GM21515 (cell line): ENCODE measurements around the gene VOPP1.
"Not testable (repeated sequence)": the region's sequence is repeated elsewhere in the genome, so short reads cannot be mapped to it uniquely, and the experiment has no call there.

Source experiments
- ATAC-seq: cut with Tn5 transposase; IDR thresholded peaks from one replicate; pipeline ENCODE4 v1.9.1; 2021; ENCODE audit not compliant: unreplicated experiment

The VOPP1 gene, protein sequence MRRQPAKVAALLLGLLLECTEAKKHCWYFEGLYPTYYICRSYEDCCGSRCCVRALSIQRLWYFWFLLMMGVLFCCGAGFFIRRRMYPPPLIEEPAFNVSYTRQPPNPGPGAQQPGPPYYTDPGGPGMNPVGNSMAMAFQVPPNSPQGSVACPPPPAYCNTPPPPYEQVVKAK

DNA sequence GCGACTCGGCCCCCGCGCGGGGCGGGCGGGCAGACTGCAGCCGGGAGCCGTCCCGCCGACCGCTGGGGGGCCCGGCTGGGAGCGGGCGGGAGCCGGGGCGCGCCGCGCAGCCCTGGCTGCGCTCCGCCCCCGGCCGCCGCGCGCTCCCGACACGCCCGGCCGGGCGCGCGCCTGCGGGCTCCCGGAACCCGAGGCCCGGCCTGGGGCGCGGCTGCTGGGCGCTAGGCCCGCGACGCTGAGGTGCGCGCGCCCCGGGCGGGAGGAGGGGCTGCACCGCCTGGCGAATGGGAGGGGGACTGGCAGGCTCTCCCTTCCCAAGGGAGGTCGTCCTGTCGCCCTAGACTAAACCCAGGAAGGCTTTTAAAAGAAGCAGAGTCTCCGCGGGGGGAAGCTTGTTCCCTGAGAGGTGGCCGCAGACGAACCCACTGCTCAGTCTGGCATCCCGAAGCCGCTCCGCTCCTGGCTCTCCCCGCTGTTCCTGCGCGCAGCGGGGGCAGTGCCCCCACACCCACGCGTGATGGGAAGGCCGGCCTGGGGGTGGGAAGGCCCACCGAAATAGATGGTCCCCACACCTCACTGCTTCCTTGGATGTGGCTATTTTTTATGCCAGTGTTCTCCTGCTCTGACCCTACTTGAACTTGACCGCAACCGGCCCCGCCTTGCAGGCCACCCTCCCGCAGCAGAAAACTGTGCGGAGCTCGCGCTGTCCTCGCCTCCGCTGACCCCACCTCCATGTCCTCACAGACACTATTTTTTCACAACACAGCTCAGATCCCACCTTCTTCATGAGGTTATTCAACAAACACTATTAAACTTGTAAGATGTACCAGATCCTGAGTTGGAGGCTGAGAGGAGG is at the start of gene VOPP1:
Gene VOPP1 (minus strand): TSS at position 125 of the 856 bp plus-strand sequence. CDS start 178 bp downstream, outside the sequence.
- peak; percentile 47 for ATAC-seq

DNA sequence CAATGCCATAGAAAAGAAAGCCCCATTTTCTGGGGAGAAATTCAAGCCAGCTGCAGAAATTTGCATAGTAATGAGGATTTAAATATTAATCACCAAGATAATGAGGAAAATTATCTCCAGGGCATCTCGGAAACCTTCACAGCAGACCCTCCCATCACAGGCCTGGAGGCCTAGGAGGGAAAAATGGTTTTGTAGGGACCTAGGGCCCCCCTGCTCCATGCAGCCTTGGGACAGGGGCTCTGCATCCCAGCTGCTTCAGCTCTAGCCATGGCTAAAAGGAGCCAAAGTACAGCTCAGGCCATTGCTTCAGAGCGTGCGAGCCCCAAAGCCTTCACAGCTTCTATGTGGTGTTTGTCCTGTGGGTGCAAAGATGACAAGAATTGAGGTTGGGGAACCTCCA is 46.6 kb upstream of the VOPP1 start:
- no peak for ATAC-seq

DNA sequence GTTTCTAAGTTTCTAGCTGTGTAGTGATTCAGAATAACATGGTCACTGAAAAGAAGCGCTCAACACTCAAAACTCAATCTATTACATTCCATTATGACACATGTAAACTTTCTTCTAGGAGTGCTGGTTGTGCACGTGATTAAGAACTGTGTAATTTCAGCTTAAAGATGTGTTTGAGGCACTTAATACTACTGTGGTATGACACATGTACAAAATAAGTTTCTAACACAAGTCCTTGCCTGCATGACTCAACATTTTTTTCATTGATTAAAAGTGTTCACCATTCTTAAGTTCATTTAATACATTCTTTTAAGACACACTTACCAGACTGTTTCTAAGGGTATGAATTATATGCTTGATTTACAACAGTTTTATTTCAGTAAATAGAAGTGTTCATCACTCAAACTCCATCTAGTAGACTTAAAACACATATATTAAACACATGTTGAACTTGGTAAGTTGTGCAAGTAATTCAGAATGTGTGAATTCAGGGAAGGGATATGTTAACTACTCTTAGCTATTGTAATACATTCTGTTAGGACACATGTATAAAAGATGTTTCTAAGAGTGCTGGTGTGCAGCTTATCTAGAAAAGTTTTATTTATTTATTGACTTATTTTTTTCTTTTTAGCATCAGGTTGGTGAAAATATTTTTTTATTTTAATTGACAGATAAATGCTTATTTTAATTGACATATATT is 42.2 kb upstream of the VOPP1 start:
- ATAC-seq = not testable (repeated sequence)

DNA sequence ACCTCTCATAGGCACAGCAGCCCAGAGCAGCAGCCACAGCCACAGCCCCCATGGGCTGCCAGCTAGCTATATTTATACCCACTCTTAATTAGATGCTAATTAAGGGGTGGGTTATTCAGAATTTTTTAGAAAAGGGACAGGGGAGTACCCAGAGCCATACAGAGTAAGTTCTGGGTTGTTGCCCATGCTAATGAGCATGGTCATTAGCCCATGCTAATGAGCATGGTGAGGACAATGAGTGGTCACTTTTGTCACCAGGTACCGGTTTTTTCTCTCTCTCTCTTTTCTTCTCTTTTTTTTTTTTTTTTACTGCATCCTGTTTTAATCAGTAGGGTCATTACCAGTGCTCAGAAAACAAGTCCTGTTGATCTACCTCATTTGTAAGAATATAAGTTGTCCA is 37.4 kb upstream of the VOPP1 start:
- ATAC-seq = not testable (repeated sequence)

DNA sequence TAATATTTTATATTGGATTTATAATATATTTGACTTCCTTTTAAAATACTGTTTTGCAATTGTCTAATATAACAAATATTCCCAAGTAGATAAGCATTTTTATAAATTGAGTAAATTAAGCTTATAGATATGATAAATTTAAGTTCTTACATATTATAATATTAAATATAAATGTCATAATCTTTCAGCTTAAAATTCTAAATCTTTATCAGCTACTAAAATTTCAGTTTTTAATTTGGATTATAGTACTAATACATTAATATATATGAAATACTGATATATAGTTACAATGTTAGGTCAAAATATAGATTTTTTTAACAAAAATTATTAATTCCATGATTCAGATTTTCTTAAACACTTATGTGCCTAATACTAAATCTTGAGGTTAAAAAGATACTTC is 33.4 kb upstream of the VOPP1 start:
- not testable (repeated sequence) for ATAC-seq

DNA sequence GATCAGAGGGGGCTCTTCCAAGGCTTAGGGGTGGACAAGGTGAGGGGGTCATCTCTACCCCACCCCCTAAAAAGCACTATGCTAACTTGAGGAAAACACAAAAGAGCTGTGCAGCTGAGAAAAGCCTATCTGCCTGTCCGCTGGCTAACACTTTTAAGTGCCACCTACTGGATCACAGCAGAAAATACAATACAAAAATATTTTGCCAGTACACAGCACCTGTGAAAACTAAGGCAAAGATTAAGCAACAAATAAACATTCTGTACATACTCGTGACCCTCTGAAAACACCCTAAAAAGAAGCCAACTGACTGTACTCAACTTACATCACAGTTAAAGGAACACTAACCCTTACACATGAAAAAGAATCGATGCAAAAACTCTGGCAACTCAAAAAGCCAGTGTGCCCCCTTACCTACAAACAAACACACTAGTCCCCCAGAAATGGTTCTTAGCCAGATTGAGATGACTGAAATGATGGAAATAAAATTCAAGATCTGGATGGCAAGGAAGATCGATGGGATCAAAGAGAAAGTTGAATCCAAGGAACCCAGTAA is 25.7 kb upstream of the VOPP1 start:
- peak; percentile 59 for ATAC-seq

DNA sequence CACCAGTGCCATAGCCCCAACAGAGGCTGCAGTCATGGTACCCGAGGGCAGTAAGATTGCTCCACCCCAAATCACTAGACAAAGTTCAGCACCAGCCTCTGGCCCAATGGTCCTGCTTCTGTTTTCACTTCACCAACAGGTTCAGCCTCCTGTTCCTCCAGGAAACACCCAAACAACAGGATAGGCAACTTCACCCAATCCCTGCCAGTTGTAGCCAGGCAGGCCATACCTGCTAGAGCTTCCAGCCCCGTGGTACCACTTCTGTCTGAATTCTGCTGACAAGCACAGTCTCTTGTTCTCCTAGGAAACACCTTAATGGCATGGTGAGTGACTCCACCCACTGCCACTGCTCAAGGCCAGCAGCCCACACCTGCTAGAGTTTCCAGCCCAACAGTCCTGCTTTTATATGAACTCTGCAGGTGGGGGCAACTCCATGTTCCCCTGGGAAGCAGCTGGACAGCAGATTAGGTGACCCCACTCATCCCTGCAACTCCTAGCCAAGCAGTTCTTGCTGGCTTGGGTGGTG is 25.0 kb upstream of the VOPP1 start:
- not testable (repeated sequence) for ATAC-seq

DNA sequence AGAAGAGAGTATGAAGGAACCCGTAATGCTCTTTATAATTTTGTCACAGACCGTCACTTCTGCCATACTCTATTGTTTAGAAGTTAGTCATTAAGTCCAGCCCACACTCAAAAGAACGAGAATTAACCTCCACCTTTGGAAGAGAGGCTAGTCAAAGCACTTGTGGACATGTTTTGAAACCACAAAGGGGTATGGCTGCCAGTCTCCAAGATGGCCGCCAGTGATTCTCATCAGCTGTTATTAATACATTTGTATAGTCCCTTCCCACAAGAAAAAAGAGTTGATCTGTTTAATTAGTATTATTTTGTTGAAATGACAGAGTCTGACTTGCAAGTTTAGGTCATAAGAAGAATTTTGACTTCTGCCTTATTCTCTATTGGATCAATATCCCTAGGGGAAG is 23.2 kb upstream of the VOPP1 start:
- ATAC-seq = no peak

DNA sequence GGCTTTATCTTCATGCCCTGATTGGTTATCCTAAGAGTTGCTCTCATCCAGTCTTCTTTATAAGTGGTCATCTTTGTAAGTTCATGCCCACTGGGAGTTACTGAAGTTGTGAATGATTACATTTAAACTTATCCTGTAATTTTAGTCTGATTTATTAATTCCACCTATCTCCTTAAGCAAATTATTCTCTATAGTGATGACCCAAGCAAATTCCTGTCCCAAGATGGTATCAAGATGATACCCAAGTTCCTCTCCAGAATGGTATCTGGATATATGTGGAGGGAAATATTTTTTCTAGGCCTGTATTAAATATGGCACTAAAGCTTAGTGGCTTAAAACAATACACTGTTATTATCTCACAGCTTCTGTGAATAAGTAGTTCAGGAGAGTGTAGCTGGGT is 22.6 kb upstream of the VOPP1 start:
- ATAC-seq = no peak

DNA sequence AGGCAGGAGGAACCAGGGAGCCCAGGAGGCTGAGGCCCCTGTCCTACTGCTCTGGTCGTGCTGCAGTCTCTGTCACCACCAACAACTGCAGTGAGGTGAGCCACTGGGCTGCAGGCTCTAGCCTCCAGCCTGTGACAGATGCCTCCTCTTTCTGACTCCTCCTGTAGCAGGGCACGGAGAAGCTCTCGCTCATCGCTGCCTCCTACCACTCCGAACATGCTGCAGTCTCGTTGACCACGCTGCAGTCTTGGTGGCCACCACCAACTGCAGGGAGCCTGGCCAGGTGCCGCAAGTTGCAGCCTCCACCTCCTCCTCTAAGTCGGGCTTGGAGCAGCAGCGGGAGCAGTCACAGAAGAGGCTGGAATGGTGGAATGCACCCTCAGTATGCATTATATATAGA is 22.1 kb upstream of the VOPP1 start:
- ATAC-seq = no peak

DNA sequence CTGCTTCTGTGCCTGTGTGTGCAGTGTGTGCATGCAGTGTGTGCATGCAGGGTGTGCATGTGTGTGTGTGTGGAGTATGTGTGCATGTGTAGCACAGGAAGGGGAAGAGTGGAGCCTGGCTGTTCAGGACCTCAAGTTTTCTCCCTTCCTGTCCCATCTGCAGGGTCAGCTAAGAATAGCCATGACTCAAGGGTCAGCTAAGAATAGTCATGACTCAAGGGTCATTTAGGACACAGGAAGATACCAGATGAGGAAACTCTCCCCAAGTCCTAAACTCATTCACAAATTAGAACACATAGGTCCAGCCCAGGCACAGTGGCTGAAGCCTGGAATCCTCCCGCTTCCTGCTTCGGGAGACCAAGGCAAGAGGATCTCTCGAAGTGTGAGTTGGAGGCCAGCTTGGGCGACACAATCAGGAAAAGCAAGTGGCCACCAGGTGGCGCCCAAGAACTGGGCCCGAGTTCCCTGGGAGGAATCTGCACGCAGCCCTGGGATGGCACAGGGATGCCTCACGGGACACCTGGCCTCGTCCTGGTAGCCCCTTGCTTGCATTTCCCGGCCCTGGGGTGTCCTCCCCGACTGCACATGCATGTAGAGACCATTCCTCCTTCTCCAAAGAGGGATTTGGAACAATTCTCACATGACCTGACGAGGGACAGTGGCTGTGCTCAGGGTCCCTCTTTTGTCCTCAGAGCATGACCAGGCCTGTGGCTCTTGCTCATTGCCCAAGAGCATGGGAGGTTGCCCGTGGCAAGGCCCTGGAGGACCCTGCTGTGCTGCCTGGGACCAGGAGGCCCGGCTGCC is 21.4 kb upstream of the VOPP1 start:
- no peak for ATAC-seq

DNA sequence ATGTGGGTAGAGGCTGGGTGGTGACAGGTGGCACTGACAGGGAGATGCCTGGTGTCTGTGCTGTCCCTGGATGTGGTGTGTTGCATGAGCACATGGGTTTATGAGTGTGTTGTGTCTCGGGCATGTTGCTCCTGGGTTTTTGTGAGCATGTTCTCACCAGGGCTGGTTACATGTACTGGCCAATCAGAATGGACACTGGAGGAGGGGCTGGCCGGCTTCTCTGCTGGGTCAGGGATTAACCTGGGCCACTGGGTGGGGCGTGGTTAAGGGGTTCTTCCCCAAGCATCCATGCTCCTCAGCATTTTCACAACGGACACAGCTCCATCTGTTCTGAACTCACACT is 20.8 kb upstream of the VOPP1 start:
- no peak for ATAC-seq

DNA sequence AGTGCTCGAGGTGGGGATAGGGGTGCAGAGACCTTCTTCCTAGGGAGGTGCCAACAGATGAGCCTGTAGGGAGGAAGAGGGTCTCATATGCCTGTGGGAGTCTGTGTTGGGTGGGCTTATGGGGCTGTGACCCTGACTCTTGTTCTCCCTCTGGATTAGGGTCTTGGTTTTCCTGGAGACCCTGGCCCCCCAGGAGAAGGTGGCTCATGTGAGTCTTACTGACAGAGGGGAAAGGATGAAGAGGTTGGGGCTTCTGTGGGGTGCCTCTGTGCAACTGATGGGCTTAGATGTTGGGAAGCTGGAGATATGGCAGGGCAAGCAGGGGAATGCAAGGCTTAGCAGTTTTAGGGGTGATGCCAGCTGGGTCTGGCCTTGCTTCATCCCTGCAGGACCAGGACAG is 20.2 kb upstream of the VOPP1 start:
- ATAC-seq = no peak

DNA sequence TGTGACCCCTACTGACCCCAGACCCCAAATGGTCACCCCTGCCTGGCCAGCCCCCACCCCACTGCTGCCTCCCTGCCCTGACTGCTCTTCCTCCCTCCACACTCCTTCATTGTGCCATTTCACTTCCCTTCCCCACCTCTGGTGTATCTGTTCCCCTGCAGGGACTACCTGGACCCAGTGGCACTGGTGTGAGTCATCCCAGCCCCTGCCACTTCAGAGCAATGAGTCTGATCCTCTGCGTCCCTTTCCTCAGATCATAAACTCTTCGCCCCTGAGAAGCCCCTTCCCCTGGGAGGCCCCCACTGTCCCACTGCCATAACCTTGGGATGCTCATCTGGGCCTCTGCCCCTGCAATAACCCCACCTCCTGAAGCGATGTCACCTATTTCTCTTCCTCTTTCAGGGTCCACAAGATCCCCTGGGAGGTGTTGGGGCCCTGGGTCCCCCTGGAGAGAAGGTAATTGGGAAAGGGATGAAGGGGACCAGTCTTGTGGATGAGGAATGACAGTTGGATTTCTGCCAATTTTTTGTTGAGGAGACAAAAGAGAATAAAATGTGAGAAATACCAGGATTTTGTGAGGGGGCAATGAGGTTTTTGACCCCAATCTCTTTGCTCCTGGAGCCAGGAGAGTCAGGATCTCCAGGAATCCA is 19.1 kb upstream of the VOPP1 start:
- ATAC-seq = no peak

DNA sequence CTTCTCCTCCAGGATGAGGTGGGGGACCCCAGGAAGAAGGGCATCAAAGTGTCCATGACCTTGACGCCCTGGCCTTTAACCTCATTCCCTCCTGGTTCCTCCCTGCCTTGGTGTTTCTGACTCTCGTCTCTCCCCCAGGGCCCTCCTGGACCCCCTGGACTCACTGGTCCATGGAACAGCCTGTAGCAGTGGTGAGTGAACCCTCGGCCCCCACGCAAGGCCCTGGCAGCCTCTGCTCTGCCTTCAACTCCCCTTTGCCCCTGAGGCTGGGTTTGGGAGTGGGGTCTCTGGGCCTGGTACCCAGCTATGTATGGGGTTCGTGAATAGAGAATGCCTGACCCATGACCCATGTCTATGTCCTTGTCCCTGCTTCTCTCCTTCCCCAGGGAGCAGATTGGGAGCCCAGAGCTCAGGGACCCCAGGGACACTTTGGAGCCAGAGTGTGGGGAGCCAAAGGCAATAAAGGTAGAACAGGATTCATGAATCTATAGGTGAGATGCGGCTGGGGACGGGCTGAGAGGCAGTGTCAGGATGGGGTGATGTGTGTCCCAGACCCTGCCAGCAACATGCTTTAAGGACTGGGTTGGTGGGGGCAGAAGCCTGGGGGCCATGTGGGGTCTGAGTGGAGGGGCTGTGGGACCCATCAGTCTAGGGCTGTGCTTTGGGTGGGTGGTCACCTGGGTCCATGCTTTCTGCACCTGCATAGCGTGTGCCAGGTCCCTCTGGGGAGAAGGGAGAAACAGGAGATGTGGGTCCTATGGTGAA is 18.4 kb upstream of the VOPP1 start:
- no peak for ATAC-seq

DNA sequence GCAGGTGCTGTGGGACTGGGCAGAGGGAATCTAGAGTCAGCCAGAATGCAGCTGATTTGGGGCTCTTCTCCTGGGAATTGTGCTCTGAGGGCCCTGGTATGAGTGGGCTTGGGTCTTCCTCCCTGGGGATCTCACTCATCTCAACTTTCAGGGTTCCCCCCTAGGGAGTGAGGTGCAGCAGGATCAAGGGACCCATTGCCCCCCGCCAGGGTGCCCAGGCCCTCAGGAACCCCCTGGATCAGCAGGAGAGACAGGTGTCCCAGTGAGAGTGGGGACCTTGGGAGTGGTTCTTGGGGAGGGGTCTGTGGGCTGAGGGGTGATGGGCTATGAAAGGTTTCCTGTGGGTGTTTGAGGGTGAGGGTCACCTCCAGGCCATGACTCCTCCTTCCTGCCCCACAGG is 17.6 kb upstream of the VOPP1 start:
- ATAC-seq = no peak

DNA sequence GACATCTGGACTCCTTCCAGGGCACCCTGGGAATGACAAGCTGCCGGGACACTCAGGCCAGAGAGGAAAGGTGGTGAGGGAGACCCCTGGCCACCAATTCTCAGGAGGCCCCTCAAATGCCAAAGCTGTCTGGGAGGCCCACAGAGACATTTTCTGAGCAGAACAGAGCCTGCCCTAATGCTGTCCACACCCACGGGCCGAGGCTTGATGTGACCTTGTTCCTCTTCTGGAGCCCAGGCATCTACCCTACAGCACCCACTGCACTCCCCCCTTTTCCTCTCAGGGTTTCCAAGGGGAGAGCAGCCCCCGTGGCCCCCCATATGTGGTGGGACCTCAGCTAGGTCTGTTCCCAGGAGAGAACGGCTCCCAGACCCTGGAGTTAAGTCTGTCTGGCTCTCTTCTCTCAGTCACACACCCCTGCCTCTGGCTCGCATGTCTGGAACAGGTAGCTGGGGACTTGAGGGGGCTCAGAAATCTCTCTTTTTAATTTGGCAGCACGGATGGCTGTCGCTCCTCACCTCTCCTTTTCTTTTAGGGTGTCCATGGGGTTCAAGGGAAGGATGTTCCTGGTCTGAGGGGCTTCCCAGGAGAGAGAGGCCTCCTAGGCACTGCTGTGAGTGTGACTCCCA is 16.8 kb upstream of the VOPP1 start:
- no peak for ATAC-seq

DNA sequence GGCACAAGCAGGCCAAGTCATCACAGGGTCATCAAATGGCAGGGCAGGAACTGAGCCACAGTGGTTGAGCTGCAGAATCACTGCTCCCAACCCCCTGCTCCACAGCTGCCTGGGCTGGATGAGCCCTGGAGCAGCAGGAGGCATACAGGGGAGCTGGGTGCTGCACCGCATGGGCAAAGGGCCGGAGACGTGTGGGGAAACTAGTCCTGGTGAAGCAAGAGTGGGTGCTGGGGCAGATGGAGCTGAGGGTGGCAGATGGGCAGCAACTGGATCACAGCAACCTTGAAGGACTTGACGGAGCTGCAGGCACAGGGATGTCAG is 16.0 kb upstream of the VOPP1 start:
- no peak for ATAC-seq

DNA sequence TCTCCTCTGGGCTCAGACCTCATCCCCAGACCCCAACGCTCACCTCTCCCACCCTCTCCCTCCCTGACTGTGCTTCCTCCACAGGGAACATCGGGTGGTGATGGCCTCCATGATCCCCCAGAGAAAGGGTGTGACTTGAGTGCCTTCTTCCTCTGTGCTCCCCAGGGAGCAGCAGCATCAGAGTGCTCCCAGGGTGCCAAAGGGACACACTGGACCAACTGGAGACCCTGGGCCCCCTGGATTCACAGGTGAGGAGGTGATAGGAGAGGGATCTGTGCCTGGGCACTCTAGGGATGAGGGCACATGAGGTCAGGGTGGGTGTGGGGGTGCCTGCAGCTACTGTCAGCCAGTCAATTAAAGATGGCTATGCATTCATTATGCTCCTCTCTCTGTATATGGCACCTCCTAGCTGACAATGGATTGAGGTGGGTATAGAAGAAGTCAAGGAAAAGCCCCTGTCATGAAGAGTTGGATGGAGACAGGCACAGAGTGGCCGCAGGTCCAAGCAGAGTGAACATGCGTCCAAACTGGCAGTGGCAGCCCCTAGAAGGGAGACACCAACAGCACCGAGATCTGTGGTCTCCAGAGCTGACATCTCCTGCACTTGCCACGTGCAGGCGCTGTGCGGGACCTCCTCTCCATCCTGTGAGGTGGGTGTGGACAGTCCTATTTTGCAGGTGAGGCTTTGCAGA is 15.5 kb upstream of the VOPP1 start:
- ATAC-seq = no peak
